ENCODE data around the gene DOK3. TPM values are rescaled to one million over a fixed set of nuclear protein-coding genes. Genes with fewer than 3 reads are reported as not detected.

The DOK3 gene
- total and polyA plus RNA-seq, 2 of the 13 experiments (the other 11 are each of a cell fraction or from before 2014, with no cell fraction given) = 1.4 to 1.5 TPM

DNA sequence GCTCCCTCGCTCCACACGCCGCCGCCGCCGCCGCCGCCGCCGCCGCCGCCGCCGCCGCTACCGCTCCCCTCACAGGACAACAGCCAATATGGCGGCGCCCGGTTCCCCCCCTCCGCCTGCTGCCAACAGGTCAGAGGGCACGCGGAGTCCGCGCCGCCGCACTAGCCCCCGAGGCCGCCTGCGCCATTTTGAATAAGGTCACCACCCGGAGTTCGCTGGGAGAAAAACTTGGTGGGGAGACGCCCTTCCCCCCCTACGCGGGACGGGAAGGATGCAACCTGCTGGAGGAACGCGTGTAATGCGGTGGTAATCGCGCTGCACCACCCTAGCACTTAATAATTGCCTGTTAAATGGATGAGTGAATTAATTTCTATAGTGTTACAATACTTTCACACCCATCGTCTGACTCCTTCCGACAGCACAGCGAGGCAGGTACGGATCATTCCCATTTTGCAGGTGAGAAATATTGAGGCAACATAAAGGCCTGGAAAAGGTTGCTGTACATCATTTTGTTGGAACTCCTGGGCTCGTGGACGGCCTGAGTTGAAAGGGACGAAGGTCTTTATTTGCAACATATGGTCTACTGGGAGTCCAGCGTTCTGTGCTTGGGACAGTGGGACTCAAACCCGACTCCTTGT lies 45.0 kb upstream of the DOK3 start, which contains the start of gene FAM193B (continued):
- TF ChIP-seq, protein P1, sequence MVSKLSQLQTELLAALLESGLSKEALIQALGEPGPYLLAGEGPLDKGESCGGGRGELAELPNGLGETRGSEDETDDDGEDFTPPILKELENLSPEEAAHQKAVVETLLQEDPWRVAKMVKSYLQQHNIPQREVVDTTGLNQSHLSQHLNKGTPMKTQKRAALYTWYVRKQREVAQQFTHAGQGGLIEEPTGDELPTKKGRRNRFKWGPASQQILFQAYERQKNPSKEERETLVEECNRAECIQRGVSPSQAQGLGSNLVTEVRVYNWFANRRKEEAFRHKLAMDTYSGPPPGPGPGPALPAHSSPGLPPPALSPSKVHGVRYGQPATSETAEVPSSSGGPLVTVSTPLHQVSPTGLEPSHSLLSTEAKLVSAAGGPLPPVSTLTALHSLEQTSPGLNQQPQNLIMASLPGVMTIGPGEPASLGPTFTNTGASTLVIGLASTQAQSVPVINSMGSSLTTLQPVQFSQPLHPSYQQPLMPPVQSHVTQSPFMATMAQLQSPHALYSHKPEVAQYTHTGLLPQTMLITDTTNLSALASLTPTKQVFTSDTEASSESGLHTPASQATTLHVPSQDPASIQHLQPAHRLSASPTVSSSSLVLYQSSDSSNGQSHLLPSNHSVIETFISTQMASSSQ (IDR thresholded peaks at IDR 0.05; ENCODE audit: low read depth) = no peak
- TF ChIP-seq, protein P1 (CRISPR knock-in tag; IDR thresholded peaks at IDR 0.05; ENCODE audit: borderline replicate concordance) = no peak
- TF ChIP-seq CEBPG (CRISPR knock-in tag; IDR thresholded peaks at IDR 0.05) (peak; percentile 33; the same call in 1 of the 2 replicates), HDAC2 (CRISPR knock-in tag; IDR thresholded peaks at IDR 0.05) (peak; percentile 17; the same call in 1 of the 2 replicates), NRL (CRISPR knock-in tag; IDR thresholded peaks at IDR 0.05; ENCODE audit: borderline replicate concordance) (no peak), NR2F1 (CRISPR knock-in tag; IDR thresholded peaks at IDR 0.05) (peak; percentile 41 to 62; a peak in 2 of 4 replicates), MYC (CRISPR knock-in tag; IDR thresholded peaks at IDR 0.05; ENCODE audit: borderline replicate concordance) (peak; percentile 66; the same call in 1 of the 2 replicates), ZNF317 (CRISPR knock-in tag; IDR thresholded peaks at IDR 0.05) (no peak), ZFP1 (CRISPR knock-in tag; IDR thresholded peaks at IDR 0.05) (no peak)
- TF ChIP-seq, protein P2, sequence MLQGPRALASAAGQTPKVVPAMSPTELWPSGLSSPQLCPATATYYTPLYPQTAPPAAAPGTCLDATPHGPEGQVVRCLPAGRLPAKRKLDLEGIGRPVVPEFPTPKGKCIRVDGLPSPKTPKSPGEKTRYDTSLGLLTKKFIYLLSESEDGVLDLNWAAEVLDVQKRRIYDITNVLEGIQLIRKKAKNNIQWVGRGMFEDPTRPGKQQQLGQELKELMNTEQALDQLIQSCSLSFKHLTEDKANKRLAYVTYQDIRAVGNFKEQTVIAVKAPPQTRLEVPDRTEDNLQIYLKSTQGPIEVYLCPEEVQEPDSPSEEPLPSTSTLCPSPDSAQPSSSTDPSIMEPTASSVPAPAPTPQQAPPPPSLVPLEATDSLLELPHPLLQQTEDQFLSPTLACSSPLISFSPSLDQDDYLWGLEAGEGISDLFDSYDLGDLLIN (CRISPR knock-in tag; IDR thresholded peaks at IDR 0.05; ENCODE audit: borderline replicate concordance) = no peak
- TF ChIP-seq, protein P3, sequence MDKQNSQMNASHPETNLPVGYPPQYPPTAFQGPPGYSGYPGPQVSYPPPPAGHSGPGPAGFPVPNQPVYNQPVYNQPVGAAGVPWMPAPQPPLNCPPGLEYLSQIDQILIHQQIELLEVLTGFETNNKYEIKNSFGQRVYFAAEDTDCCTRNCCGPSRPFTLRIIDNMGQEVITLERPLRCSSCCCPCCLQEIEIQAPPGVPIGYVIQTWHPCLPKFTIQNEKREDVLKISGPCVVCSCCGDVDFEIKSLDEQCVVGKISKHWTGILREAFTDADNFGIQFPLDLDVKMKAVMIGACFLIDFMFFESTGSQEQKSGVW (CRISPR knock-in tag; IDR thresholded peaks at IDR 0.05; ENCODE audit: borderline replicate concordance) = no peak
- TF ChIP-seq, protein P4, sequence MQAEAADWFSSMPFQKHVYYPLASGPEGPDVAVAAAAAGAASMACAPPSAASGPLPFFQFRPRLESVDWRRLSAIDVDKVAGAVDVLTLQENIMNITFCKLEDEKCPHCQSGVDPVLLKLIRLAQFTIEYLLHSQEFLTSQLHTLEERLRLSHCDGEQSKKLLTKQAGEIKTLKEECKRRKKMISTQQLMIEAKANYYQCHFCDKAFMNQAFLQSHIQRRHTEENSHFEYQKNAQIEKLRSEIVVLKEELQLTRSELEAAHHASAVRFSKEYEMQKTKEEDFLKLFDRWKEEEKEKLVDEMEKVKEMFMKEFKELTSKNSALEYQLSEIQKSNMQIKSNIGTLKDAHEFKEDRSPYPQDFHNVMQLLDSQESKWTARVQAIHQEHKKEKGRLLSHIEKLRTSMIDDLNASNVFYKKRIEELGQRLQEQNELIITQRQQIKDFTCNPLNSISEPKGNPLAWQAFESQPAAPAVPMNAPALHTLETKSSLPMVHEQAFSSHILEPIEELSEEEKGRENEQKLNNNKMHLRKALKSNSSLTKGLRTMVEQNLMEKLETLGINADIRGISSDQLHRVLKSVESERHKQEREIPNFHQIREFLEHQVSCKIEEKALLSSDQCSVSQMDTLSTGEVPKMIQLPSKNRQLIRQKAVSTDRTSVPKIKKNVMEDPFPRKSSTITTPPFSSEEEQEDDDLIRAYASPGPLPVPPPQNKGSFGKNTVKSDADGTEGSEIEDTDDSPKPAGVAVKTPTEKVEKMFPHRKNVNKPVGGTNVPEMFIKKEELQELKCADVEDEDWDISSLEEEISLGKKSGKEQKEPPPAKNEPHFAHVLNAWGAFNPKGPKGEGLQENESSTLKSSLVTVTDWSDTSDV (CRISPR knock-in tag; IDR thresholded peaks at IDR 0.05) = no peak
- TF ChIP-seq, protein P5, sequence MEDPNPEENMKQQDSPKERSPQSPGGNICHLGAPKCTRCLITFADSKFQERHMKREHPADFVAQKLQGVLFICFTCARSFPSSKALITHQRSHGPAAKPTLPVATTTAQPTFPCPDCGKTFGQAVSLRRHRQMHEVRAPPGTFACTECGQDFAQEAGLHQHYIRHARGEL (CRISPR knock-in tag; IDR thresholded peaks at IDR 0.05) = no peak
- TF ChIP-seq, protein P6, sequence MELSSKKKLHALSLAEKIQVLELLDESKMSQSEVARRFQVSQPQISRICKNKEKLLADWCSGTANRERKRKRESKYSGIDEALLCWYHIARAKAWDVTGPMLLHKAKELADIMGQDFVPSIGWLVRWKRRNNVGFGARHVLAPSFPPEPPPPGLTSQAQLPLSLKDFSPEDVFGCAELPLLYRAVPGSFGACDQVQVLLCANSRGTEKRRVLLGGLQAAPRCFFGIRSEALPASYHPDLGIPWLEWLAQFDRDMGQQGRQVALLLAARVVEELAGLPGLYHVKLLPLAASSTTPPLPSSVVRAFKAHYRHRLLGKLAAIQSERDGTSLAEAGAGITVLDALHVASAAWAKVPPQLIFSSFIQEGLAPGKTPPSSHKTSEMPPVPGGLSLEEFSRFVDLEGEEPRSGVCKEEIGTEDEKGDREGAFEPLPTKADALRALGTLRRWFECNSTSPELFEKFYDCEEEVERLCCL (CRISPR knock-in tag; IDR thresholded peaks at IDR 0.05; ENCODE audit: borderline replicate concordance) = no peak
- TF ChIP-seq, protein P7, sequence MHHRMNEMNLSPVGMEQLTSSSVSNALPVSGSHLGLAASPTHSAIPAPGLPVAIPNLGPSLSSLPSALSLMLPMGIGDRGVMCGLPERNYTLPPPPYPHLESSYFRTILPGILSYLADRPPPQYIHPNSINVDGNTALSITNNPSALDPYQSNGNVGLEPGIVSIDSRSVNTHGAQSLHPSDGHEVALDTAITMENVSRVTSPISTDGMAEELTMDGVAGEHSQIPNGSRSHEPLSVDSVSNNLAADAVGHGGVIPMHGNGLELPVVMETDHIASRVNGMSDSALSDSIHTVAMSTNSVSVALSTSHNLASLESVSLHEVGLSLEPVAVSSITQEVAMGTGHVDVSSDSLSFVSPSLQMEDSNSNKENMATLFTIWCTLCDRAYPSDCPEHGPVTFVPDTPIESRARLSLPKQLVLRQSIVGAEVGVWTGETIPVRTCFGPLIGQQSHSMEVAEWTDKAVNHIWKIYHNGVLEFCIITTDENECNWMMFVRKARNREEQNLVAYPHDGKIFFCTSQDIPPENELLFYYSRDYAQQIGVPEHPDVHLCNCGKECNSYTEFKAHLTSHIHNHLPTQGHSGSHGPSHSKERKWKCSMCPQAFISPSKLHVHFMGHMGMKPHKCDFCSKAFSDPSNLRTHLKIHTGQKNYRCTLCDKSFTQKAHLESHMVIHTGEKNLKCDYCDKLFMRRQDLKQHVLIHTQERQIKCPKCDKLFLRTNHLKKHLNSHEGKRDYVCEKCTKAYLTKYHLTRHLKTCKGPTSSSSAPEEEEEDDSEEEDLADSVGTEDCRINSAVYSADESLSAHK (CRISPR knock-in tag; IDR thresholded peaks at IDR 0.05; ENCODE audit: borderline replicate concordance) = no peak
